Measurements from ENCODE around the gene OXCT2. TPM values are rescaled to one million over a fixed set of nuclear protein-coding genes. Genes with fewer than 3 reads are reported as not detected.
"Not testable (repeated sequence)": the region's sequence is repeated elsewhere in the genome, so short reads cannot be mapped to it uniquely, and the experiment has no call there.

OXCT2 gene
- total RNA-seq = 10 to 100 TPM in 1 of 4 donors, 1 to 10 TPM in 1, under 1 TPM in 2; 0.45 to 10.1 (median 1.6) TPM

- H3K4me1 ChIP-seq; DNase-seq (ENCODE audit: low spot score in 2 of 2); H3K36me3 ChIP-seq; H3K9me3 ChIP-seq; H3K27me3 ChIP-seq; H3K27ac ChIP-seq: not testable (repeated sequence)
- peak within 1 kb of the TSS; percentile 26 for H3K4me3 ChIP-seq
- no CpG with 5 or more reads among the region's 57 CpGs for WGBS
Measured at GRCh38 chr1:39771022-39771532, at the start of gene OXCT2. Gene OXCT2 (minus strand): TSS chr1:39771348. CDS start chr1:39771255, 93 bp downstream.

DNA sequence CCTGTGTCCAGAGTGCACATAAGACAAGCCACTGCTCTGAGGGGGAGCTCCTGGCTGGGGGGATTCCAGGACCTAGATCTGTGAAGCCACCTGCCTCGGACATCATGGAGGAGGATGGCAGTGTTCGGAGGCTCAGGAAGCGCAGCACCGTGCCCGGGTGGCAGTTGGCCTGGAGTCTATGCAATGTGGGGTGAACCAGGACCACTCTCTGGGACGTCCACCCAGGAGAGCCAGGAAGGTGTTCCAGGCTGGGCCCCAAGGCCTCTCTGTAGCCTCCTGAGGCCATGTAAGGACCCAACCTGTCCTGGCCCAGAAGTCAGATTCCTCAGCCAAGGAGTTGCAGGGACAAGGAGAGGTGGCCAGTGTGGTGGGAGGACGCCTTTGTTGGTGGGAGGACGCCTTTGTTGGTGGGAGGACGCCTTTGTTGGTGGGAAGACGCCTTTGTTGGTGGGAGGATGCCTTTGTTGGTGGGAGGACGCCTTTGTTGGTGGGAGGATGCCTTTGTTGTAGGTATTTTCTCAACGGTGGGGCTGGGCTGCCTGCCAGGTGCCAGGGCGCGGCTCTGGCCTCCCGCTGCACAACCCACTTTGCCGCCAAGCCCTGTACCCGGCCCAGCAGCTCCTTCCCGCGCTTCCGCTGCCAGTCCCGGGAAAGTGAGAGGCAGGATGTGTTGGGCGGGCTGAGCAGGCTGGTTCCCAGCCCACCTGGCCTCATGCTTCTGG lies 48.1 kb upstream of the OXCT2 start:
- TF ChIP-seq POLR2AphosphoS5 (IDR thresholded peaks at IDR 0.05) = no peak
- Histone ChIP-seq H3K36me3 (no peaks in the 10 kb centered on the region), H3K4me1 (peaks cover 31% of the 10 kb centered on the region), H3K9me3 (no peaks in the 10 kb centered on the region), H3K27ac (peak overlapping the region; percentile 52), H3K27me3 (peaks cover 4% of the 10 kb centered on the region), H3K4me3 (no peak overlapping the region)
- 81% methylated on average over 10 of the region's 22 CpGs for WGBS
- no peak for DNase-seq (ENCODE audit: low spot score in 2 of 2)

DNA sequence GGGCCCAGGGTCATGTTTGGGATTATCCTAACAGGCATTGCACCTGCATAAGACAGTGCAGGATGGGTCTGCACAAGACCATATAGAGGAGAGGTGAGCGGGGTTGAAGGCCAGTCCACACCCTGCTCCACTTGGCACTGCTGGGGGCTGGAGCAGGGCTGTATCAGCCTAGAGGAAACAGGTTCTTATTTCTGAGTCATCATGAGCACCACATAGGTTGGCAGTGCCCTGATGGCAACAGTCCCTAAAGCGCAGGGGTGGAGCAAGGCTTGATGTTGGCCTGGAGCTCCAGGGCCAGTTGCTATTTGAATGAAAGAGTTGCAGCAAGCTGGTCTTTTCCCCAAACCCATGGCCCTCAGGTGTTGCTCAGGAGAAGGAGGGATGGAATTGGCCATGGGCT lies 47.3 kb upstream of the OXCT2 start:
- Histone ChIP-seq H3K9me3 (no peaks in the 10 kb centered on the region), H3K27me3 (peaks cover 4% of the 10 kb centered on the region), H3K4me1 (peaks cover 31% of the 10 kb centered on the region), H3K36me3 (no peaks in the 10 kb centered on the region), H3K4me3 (no peak overlapping the region), H3K27ac (peak overlapping the region; percentile 78)
- TF ChIP-seq POLR2A (IDR thresholded peaks at IDR 0.05) (no peak), EP300 (IDR thresholded peaks at IDR 0.05) (no peak), POLR2AphosphoS5 (IDR thresholded peaks at IDR 0.05) (no peak)
- TF ChIP-seq, protein P1, sequence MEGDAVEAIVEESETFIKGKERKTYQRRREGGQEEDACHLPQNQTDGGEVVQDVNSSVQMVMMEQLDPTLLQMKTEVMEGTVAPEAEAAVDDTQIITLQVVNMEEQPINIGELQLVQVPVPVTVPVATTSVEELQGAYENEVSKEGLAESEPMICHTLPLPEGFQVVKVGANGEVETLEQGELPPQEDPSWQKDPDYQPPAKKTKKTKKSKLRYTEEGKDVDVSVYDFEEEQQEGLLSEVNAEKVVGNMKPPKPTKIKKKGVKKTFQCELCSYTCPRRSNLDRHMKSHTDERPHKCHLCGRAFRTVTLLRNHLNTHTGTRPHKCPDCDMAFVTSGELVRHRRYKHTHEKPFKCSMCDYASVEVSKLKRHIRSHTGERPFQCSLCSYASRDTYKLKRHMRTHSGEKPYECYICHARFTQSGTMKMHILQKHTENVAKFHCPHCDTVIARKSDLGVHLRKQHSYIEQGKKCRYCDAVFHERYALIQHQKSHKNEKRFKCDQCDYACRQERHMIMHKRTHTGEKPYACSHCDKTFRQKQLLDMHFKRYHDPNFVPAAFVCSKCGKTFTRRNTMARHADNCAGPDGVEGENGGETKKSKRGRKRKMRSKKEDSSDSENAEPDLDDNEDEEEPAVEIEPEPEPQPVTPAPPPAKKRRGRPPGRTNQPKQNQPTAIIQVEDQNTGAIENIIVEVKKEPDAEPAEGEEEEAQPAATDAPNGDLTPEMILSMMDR (IDR thresholded peaks at IDR 0.05) = no peak
- WGBS = no CpG with 5 or more reads among the region's 2 CpGs
- DNase-seq (ENCODE audit: low spot score in 2 of 2) = peak in 1 of 2 donors; percentile 69

- peak overlapping the region; percentile 78 for H3K27ac ChIP-seq
- not testable (repeated sequence) for H3K27me3 ChIP-seq, H3K9me3 ChIP-seq, H3K4me3 ChIP-seq, H3K36me3 ChIP-seq
- DNase-seq (ENCODE audit: low spot score in 2 of 2) = peak in 1 of 2 donors; percentile 74
- peaks cover 31% of the 10 kb centered on the region for H3K4me1 ChIP-seq
- 56% methylated on average over 12 of the region's 24 CpGs for WGBS
Measured at GRCh38 chr1:39817091-39817932, 46.2 kb upstream of the OXCT2 start.

GRCh38 chr1:39816415-39817090 lies 45.4 kb upstream of the OXCT2 start:
- 7% methylated on average over 11 of the region's 11 CpGs for WGBS
- DNase-seq (ENCODE audit: low spot score in 2 of 2) = peak; percentile 70 to 84
- peaks cover 31% of the 10 kb centered on the region for H3K4me1 ChIP-seq
- no peak for TF ChIP-seq EP300 (IDR thresholded peaks at IDR 0.05)
- no peak for TF ChIP-seq POLR2A (IDR thresholded peaks at IDR 0.05)
- TF ChIP-seq, protein P1 (IDR thresholded peaks at IDR 0.05) = peak; percentile 79 to 98
- no peak for TF ChIP-seq POLR2AphosphoS5 (IDR thresholded peaks at IDR 0.05)
- no peak overlapping the region for H3K4me3 ChIP-seq
- H3K9me3 ChIP-seq = no peaks in the 10 kb centered on the region
- H3K27ac ChIP-seq = peak overlapping the region; percentile 38
- peaks cover 4% of the 10 kb centered on the region for H3K27me3 ChIP-seq
- H3K36me3 ChIP-seq = no peaks in the 10 kb centered on the region

DNA sequence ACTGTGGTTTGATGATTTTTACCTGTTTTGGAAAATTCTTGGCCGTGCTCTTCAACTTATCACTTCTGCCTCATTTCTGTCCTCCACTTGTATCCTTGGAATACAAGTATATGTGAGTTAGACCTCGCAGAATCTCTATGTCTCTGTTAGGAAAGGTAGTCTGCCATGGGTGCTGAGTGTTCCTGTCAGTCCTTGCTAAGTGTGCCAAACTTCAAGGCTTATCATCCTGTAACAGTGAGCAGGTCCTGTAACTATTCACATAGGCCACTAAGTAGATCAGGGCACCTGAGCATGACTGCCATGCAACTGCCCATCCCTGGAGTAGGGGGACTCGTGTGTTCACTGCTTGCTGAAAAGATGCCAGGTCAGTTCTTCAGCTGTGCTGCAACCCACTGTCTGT lies 41.8 kb upstream of the OXCT2 start:
- WGBS = 93% methylated on average over 3 of the region's 3 CpGs
- DNase-seq (ENCODE audit: low spot score in 2 of 2) = no peak
- Histone ChIP-seq H3K4me3 (no peak overlapping the region), H3K36me3 (no peaks in the 10 kb centered on the region), H3K9me3 (no peaks in the 10 kb centered on the region), H3K27me3 (no peaks in the 10 kb centered on the region), H3K4me1 (peaks cover 12% of the 10 kb centered on the region), H3K27ac (no peak overlapping the region)
- no peak for TF ChIP-seq POLR2A (IDR thresholded peaks at IDR 0.05)
- no peak for TF ChIP-seq EP300 (IDR thresholded peaks at IDR 0.05)
- TF ChIP-seq POLR2AphosphoS5 (IDR thresholded peaks at IDR 0.05) = no peak
- TF ChIP-seq, protein P1 (IDR thresholded peaks at IDR 0.05) = no peak

Measured in suprapubic skin (tissue), 4 donors.